Measurements from ENCODE around the gene PLCD3. TPM values are rescaled to one million over a fixed set of nuclear protein-coding genes. Genes with fewer than 3 reads are reported as not detected.
A peak's percentile ranks its signal among the peaks of the same experiment; 100 is the strongest.

The PLCD3 gene
- total and polyA plus RNA-seq, 2 of the 13 experiments (the other 11 are each of a cell fraction or from before 2014, with no cell fraction given) = 11.3 to 39.1 TPM

GRCh38 chr17:45149669-45150664, 17.7 kb upstream of the PLCD3 start (continued):
- TF ChIP-seq, protein P1, sequence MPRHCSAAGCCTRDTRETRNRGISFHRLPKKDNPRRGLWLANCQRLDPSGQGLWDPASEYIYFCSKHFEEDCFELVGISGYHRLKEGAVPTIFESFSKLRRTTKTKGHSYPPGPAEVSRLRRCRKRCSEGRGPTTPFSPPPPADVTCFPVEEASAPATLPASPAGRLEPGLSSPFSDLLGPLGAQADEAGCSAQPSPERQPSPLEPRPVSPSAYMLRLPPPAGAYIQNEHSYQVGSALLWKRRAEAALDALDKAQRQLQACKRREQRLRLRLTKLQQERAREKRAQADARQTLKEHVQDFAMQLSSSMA (CRISPR knock-in tag; IDR thresholded peaks at IDR 0.05) = no peak
- TF ChIP-seq RBFOX2 (IDR thresholded peaks at IDR 0.05; ENCODE audit: low read depth, low read length) (peak; percentile 49; the same call in 1 of the 2 replicates), ZNF749 (CRISPR knock-in tag; IDR thresholded peaks at IDR 0.05; ENCODE audit: borderline replicate concordance) (peak; percentile 62; the same call in 1 of the 2 replicates), THAP11 (CRISPR knock-in tag; IDR thresholded peaks at IDR 0.05) (no peak), SRY (CRISPR knock-in tag; IDR thresholded peaks at IDR 0.05) (no peak; the same call in 1 of the 2 replicates), PRDM15 (CRISPR knock-in tag; IDR thresholded peaks at IDR 0.05) (peak; percentile 35; the same call in 1 of the 2 replicates), ZKSCAN8 (CRISPR knock-in tag; IDR thresholded peaks at IDR 0.05; ENCODE audit: borderline replicate concordance) (no peak), ZNF563 (CRISPR knock-in tag; IDR thresholded peaks at IDR 0.05) (peak; percentile 17; the same call in 1 of the 2 replicates), MTF1 (CRISPR knock-in tag; IDR thresholded peaks at IDR 0.05) (no peak), CBX5 (CRISPR knock-in tag; IDR thresholded peaks at IDR 0.05; ENCODE audit: borderline replicate concordance) (no peak), JARID2 (CRISPR knock-in tag; IDR thresholded peaks at IDR 0.05; ENCODE audit: insufficient replicate concordance) (no peak), ZNF232 (CRISPR knock-in tag; IDR thresholded peaks at IDR 0.05; ENCODE audit: borderline replicate concordance) (peak; percentile 61; the same call in 1 of the 2 replicates), REPIN1 (CRISPR knock-in tag; IDR thresholded peaks at IDR 0.05; ENCODE audit: borderline replicate concordance, low read depth) (peak; percentile 36; the same call in 1 of the 2 replicates), ARHGAP35 (CRISPR knock-in tag; IDR thresholded peaks at IDR 0.05; ENCODE audit: borderline replicate concordance) (no peak), SOX6 (IDR thresholded peaks at IDR 0.05) (no peak), SOX6 (CRISPR knock-in tag; IDR thresholded peaks at IDR 0.05) (0 out of 2 replicates have a peak, but pooled peaks have one; percentile 24)
- TF ChIP-seq, protein P2, sequence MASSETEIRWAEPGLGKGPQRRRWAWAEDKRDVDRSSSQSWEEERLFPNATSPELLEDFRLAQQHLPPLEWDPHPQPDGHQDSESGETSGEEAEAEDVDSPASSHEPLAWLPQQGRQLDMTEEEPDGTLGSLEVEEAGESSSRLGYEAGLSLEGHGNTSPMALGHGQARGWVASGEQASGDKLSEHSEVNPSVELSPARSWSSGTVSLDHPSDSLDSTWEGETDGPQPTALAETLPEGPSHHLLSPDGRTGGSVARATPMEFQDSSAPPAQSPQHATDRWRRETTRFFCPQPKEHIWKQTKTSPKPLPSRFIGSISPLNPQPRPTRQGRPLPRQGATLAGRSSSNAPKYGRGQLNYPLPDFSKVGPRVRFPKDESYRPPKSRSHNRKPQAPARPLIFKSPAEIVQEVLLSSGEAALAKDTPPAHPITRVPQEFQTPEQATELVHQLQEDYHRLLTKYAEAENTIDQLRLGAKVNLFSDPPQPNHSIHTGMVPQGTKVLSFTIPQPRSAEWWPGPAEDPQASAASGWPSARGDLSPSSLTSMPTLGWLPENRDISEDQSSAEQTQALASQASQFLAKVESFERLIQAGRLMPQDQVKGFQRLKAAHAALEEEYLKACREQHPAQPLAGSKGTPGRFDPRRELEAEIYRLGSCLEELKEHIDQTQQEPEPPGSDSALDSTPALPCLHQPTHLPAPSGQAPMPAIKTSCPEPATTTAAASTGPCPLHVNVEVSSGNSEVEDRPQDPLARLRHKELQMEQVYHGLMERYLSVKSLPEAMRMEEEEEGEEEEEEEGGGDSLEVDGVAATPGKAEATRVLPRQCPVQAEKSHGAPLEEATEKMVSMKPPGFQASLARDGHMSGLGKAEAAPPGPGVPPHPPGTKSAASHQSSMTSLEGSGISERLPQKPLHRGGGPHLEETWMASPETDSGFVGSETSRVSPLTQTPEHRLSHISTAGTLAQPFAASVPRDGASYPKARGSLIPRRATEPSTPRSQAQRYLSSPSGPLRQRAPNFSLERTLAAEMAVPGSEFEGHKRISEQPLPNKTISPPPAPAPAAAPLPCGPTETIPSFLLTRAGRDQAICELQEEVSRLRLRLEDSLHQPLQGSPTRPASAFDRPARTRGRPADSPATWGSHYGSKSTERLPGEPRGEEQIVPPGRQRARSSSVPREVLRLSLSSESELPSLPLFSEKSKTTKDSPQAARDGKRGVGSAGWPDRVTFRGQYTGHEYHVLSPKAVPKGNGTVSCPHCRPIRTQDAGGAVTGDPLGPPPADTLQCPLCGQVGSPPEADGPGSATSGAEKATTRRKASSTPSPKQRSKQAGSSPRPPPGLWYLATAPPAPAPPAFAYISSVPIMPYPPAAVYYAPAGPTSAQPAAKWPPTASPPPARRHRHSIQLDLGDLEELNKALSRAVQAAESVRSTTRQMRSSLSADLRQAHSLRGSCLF (CRISPR knock-in tag; IDR thresholded peaks at IDR 0.05; ENCODE audit: borderline replicate concordance) = no peak
- TF ChIP-seq, protein P3, sequence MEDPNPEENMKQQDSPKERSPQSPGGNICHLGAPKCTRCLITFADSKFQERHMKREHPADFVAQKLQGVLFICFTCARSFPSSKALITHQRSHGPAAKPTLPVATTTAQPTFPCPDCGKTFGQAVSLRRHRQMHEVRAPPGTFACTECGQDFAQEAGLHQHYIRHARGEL (CRISPR knock-in tag; IDR thresholded peaks at IDR 0.05) = no peak
